Lung (tissue), 12 donors: ENCODE data around the gene VPS11. TPM values are rescaled to one million over a fixed set of nuclear protein-coding genes. Genes with fewer than 3 reads are reported as not detected.

Experiments used
- ATAC-seq: fragments of 200-7000 bp; cut with Tn5 transposase; one replicate; pipeline ENCODE4 v1.9.1; 2020; ENCODE audit warnings: moderate number of reproducible peaks; ENCODE audit not compliant: insufficient read depth, low FRiP score
- DNase-seq, 3 donors: peaks; one replicate each; pipeline ENCODE4 v3.0.0-alpha.2; 2013 to 2017
- H3K27ac ChIP-seq, 2 donors: one replicate each; pipeline ENCODE4 v1.5.1; 2013; ENCODE audit warnings: mild to moderate bottlenecking in 2 of 2, moderate library complexity in 2 of 2, control low read depth in 1 of 2, inconsistent platforms in 1 of 2, low read depth in 1 of 2, low read length in 1 of 2
- H3K27me3 ChIP-seq, 3 donors: one replicate each; pipeline ENCODE4 v1.5.1; 2013; ENCODE audit warnings: low read length in 2 of 3; ENCODE audit not compliant: control insufficient read depth in 3 of 3, insufficient read depth in 3 of 3
- H3K36me3 ChIP-seq, 4 donors: one replicate each; pipeline ENCODE4 v1.5.1; 2013; ENCODE audit warnings: low read length in 4 of 4, mild to moderate bottlenecking in 1 of 4, moderate library complexity in 1 of 4; ENCODE audit not compliant: control insufficient read depth in 4 of 4, insufficient read depth in 4 of 4
- H3K4me1 ChIP-seq, 5 donors: one replicate each; pipeline ENCODE4 v1.5.1; 2013; ENCODE audit warnings: low read length in 5 of 5, mild to moderate bottlenecking in 2 of 5, moderate library complexity in 1 of 5; ENCODE audit not compliant: control insufficient read depth in 5 of 5, insufficient read depth in 5 of 5
- H3K4me3 ChIP-seq: one replicate; pipeline ENCODE4 v1.5.1; 2013; ENCODE audit warnings: mild to moderate bottlenecking, control low read depth, moderate library complexity
- H3K9ac ChIP-seq, 2 donors: one replicate each; pipeline ENCODE4 v1.5.1; 2013; ENCODE audit warnings: low read length in 2 of 2, control low read depth in 1 of 2; ENCODE audit not compliant: insufficient read depth in 1 of 2
- H3K9me3 ChIP-seq, 4 donors: one replicate each; pipeline ENCODE4 v1.5.1; 2013; ENCODE audit warnings: low read length in 3 of 4, mild to moderate bottlenecking in 1 of 4, moderate library complexity in 1 of 4; ENCODE audit not compliant: control insufficient read depth in 4 of 4, insufficient read depth in 3 of 4
- WGBS, 2 donors: extraction: QIAGEN DNeasy Blood & Tissue Kit; methylation state at CpG; one replicate each; pipeline ENCODE4 v1.1.7; 2013; 5-methylcytosine and 5-hydroxymethylcytosine counted together
- polyA plus RNA-seq, 2 donors: library from polyadenylated mRNA; stranded (reverse); fragments of 200-250 nt; gene quantifications; one replicate each; pipeline ENCODE4 v1.2.1, GENCODE V29; 2013
- total RNA-seq, 2 donors: library from RNA; depleted of rRNA in 1 of 2; stranded (reverse); fragments of >200 nt in 1 of 2; gene quantifications; one replicate each; pipeline ENCODE4 v1.2.1, GENCODE V29; 2014 to 2021
- TF ChIP-seq, protein P1 (sequence below): IDR thresholded peaks from 2 replicates; pipeline ENCODE4 v1.5.1; 2012; ENCODE audit warnings: mild to moderate bottlenecking; ENCODE audit errors: control extremely low read depth, extremely low read depth
- donor health status: control.
- donor health status: control.
- donor health status: Bipolar disorder and iron deficiency.
- donor health status: healthy.
- donor health status: DM: yes; HTN: yes; CAD: no.

Gene VPS11
- total and polyA plus RNA-seq, 4 donors, result 33.8 to 56.1 (median 35.3) TPM

DNA sequence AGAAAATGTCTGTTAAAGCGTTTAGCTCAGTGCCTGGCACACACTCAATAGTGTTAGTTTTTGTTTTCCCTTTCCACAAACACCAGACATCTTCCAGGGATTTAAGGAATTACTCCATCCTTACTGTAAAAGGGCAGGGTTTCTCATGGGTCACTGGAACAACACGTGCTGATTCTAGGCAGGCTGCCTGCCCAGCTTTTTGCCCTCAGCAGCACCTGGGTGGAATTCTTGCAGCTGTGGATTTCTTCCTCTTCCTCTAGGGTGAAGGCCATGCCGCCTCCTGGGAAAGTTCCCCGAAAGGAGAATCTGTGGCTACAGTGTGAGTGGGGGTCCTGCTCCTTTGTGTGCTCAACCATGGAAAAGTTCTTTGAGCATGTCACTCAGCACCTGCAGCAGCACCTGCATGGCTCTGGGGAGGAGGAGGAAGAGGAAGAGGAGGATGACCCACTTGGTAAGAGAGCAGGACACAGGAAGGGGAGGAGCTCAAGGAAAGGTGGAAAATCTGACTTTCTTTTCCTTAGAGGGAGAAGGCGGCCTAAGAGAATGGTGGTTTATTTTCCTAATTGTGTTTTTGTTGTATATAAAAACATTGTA, 59.2 kb downstream of the VPS11 start:
- no peaks in the 10 kb centered on the region for H3K27me3 ChIP-seq
- DNase-seq (no peak), ATAC-seq (no peak)
- peak overlapping the region in 1 of 2 donors; percentile 34 for H3K27ac ChIP-seq
- TF ChIP-seq, protein P1, sequence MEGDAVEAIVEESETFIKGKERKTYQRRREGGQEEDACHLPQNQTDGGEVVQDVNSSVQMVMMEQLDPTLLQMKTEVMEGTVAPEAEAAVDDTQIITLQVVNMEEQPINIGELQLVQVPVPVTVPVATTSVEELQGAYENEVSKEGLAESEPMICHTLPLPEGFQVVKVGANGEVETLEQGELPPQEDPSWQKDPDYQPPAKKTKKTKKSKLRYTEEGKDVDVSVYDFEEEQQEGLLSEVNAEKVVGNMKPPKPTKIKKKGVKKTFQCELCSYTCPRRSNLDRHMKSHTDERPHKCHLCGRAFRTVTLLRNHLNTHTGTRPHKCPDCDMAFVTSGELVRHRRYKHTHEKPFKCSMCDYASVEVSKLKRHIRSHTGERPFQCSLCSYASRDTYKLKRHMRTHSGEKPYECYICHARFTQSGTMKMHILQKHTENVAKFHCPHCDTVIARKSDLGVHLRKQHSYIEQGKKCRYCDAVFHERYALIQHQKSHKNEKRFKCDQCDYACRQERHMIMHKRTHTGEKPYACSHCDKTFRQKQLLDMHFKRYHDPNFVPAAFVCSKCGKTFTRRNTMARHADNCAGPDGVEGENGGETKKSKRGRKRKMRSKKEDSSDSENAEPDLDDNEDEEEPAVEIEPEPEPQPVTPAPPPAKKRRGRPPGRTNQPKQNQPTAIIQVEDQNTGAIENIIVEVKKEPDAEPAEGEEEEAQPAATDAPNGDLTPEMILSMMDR, result no peak
- no peaks in the 10 kb centered on the region for H3K9me3 ChIP-seq
- 72 to 79% methylated on average over 5 of the region's 5 CpGs for WGBS, 2 donors
- peaks cover 11 to 29% (median 24%) of the 10 kb centered on the region in 4 donors for H3K36me3 ChIP-seq
- H3K4me3 ChIP-seq, result no peak overlapping the region
- H3K4me1 ChIP-seq, result peaks cover 0 to 9% (median 7%) of the 10 kb centered on the region in 5 donors
- H3K9ac ChIP-seq, result no peak overlapping the region

DNA sequence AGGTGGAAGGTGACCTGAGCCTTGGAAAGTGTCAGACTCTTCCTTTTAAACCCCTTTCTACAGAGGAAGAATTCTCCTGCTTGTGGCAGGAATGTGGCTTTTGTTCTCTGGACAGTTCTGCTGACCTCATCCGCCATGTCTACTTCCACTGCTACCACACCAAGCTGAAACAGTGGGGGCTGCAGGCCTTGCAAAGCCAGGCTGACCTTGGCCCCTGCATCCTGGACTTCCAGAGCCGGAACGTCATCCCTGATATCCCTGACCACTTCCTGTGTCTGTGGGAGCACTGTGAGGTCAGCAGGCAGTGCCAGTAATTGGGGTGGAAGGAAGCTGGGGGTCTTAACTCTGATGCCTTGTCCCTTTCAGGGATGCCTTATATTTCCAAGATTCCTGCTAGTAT, 63.0 kb downstream of the VPS11 start:
- no peaks in the 10 kb centered on the region for H3K27me3 ChIP-seq
- no peaks in the 10 kb centered on the region for H3K9me3 ChIP-seq
- no peak overlapping the region for H3K4me3 ChIP-seq
- no peak for ATAC-seq
- H3K27ac ChIP-seq, result no peak overlapping the region
- peaks cover 18 to 37% (median 36%) of the 10 kb centered on the region in 4 donors for H3K36me3 ChIP-seq
- WGBS, 2 donors, result 69 to 76% methylated on average over 3 of the region's 3 CpGs
- TF ChIP-seq, protein P1, result no peak
- peaks cover 0 to 4% (median 0%) of the 10 kb centered on the region in 5 donors for H3K4me1 ChIP-seq
- DNase-seq, result no peak
- no peak overlapping the region for H3K9ac ChIP-seq

Other genes with a start within 250 kb of the VPS11 start
- under 1 TPM in 1 of 2 donors, not detected in 1; 0.48 TPM for gene CXCR5, start 183.9 kb upstream of the VPS11 start, total RNA-seq
- under 1 TPM; 0.16 to 0.65 TPM for gene CXCR5, start 183.9 kb upstream of the VPS11 start, polyA plus RNA-seq
- 10 to 100 TPM; 39.6 to 91.0 TPM for gene BCL9L, start 141.9 kb upstream of the VPS11 start, total RNA-seq
- 10 to 100 TPM; 23.3 to 30.4 TPM for gene BCL9L, start 141.9 kb upstream of the VPS11 start, polyA plus RNA-seq
- not detected for gene UPK2, start 111.5 kb upstream of the VPS11 start, total RNA-seq
- under 1 TPM in 1 of 2 donors, not detected in 1; 0.07 TPM for gene UPK2, start 111.5 kb upstream of the VPS11 start, polyA plus RNA-seq
- not detected for gene FOXR1, start 96.1 kb upstream of the VPS11 start, total RNA-seq
- gene FOXR1, start 96.1 kb upstream of the VPS11 start, polyA plus RNA-seq, result not detected
- 10 to 100 TPM; 47.1 to 59.9 TPM for gene CENATAC, start 69.7 kb upstream of the VPS11 start, total RNA-seq
- gene CENATAC, start 69.7 kb upstream of the VPS11 start, polyA plus RNA-seq, result 10 to 100 TPM; 12.3 to 97.5 TPM
- gene RPS25, start 49.5 kb upstream of the VPS11 start, total RNA-seq, result 100 to 1,000 TPM; 483 to 780 TPM
- gene RPS25, start 49.5 kb upstream of the VPS11 start, polyA plus RNA-seq, result 1,000 to 10,000 TPM; 1,136 to 2,643 TPM
- 10 to 100 TPM; 45.8 to 71.4 TPM for gene TRAPPC4, start 49.1 kb upstream of the VPS11 start, total RNA-seq
- gene TRAPPC4, start 49.1 kb upstream of the VPS11 start, polyA plus RNA-seq, result 10 to 100 TPM; 43.0 to 63.1 TPM
- 10 to 100 TPM in 1 of 2 donors, 1 to 10 TPM in 1; 8.2 to 16.2 TPM for gene SLC37A4, start 36.9 kb upstream of the VPS11 start, total RNA-seq
- 10 to 100 TPM; 13.5 to 13.6 TPM for gene SLC37A4, start 36.9 kb upstream of the VPS11 start, polyA plus RNA-seq
- 100 to 1,000 TPM in 1 of 2 donors, 10 to 100 TPM in 1; 46.6 to 252 TPM for gene HYOU1, start 10.6 kb upstream of the VPS11 start, total RNA-seq
- 100 to 1,000 TPM in 1 of 2 donors, 10 to 100 TPM in 1; 59.7 to 152 TPM for gene HYOU1, start 10.6 kb upstream of the VPS11 start, polyA plus RNA-seq
- 10 to 100 TPM; 11.7 to 31.5 TPM for gene HMBS, start 17.1 kb downstream of the VPS11 start, total RNA-seq
- gene HMBS, start 17.1 kb downstream of the VPS11 start, polyA plus RNA-seq, result 10 to 100 TPM; 31.5 to 33.3 TPM
- gene DPAGT1, start 34.0 kb downstream of the VPS11 start, total RNA-seq, result 10 to 100 TPM; 29.4 to 50.9 TPM
- gene DPAGT1, start 34.0 kb downstream of the VPS11 start, polyA plus RNA-seq, result 10 to 100 TPM; 19.0 to 36.7 TPM
- gene C2CD2L, start 39.5 kb downstream of the VPS11 start, total RNA-seq, result 10 to 100 TPM in 1 of 2 donors, 1 to 10 TPM in 1; 6.5 to 20.7 TPM
- 10 to 100 TPM; 11.6 to 13.7 TPM for gene C2CD2L, start 39.5 kb downstream of the VPS11 start, polyA plus RNA-seq
- 10 to 100 TPM; 21.2 to 24.5 TPM for gene HINFP, start 53.8 kb downstream of the VPS11 start, total RNA-seq
- 10 to 100 TPM; 10.4 to 14.3 TPM for gene HINFP, start 53.8 kb downstream of the VPS11 start, polyA plus RNA-seq
- gene ABCG4, start 81.2 kb downstream of the VPS11 start, total RNA-seq, result under 1 TPM in 1 of 2 donors, not detected in 1; 0.28 TPM
- under 1 TPM; 0.03 to 0.10 TPM for gene ABCG4, start 81.2 kb downstream of the VPS11 start, polyA plus RNA-seq
- gene NLRX1, start 100.9 kb downstream of the VPS11 start, total RNA-seq, result 10 to 100 TPM; 12.5 to 22.6 TPM
- 10 to 100 TPM in 1 of 2 donors, 1 to 10 TPM in 1; 5.1 to 10.7 TPM for gene NLRX1, start 100.9 kb downstream of the VPS11 start, polyA plus RNA-seq
- under 1 TPM in 1 of 2 donors, not detected in 1; 0.37 TPM for gene NHERF4, start 117.7 kb downstream of the VPS11 start, total RNA-seq
- gene NHERF4, start 117.7 kb downstream of the VPS11 start, polyA plus RNA-seq, result under 1 TPM in 1 of 2 donors, not detected in 1; 0.96 TPM
- gene CBL, start 138.5 kb downstream of the VPS11 start, total RNA-seq, result 10 to 100 TPM; 21.8 to 25.1 TPM
- gene CBL, start 138.5 kb downstream of the VPS11 start, polyA plus RNA-seq, result 10 to 100 TPM in 1 of 2 donors, 1 to 10 TPM in 1; 8.7 to 10.3 TPM
- gene MCAM, start 249.3 kb downstream of the VPS11 start, total RNA-seq, result 100 to 1,000 TPM; 127 to 174 TPM
- 100 to 1,000 TPM in 1 of 2 donors, 10 to 100 TPM in 1; 51.9 to 120 TPM for gene MCAM, start 249.3 kb downstream of the VPS11 start, polyA plus RNA-seq